Stimulated activated naive CD4-positive, alpha-beta T cell (primary cell): Measurements from ENCODE around the gene NHLH2.

Source experiments
- DNase-seq, 6 experiments: peaks; one replicate each; lab custom pipeline; 2025; lab: John Stamatoyannopoulos, UW

The NHLH2 gene

GRCh38 chr1:115840605-115841460 lies at the start of gene NHLH2:
TSS of gene NHLH2 (minus strand) at chr1:115841126. CDS start at chr1:115838372, 2,754 bp downstream.
- no peak for DNase-seq

GRCh38 chr1:115890580-115890979 lies 49.7 kb upstream of the NHLH2 start:
- DNase-seq = no peak

- no peak for DNase-seq
These were observed 48.0 kb upstream of the NHLH2 start for GRCh38 chr1:115888976-115889375.

GRCh38 chr1:115882913-115883902 lies 42.3 kb upstream of the NHLH2 start:
- DNase-seq = no peak

GRCh38 chr1:115880981-115881672 lies 40.2 kb upstream of the NHLH2 start:
- DNase-seq = no peak

- DNase-seq = no peak
These were observed 39.1 kb upstream of the NHLH2 start for GRCh38 chr1:115879977-115880376.

GRCh38 chr1:115877511-115877910 lies 36.6 kb upstream of the NHLH2 start:
- no peak for DNase-seq

- DNase-seq = no peak
These were observed 34.0 kb upstream of the NHLH2 start for GRCh38 chr1:115874904-115875303.

- no peak for DNase-seq
These were observed 33.6 kb upstream of the NHLH2 start for GRCh38 chr1:115874497-115874896.

GRCh38 chr1:115873184-115873583 lies 32.3 kb upstream of the NHLH2 start:
- no peak for DNase-seq

- no peak for DNase-seq
These were observed 28.1 kb upstream of the NHLH2 start for GRCh38 chr1:115869064-115869463.

- no peak for DNase-seq
These were observed 26.3 kb upstream of the NHLH2 start for GRCh38 chr1:115867216-115867615.

GRCh38 chr1:115865704-115866380 lies 24.9 kb upstream of the NHLH2 start:
- no peak for DNase-seq

- DNase-seq = no peak
These were observed 21.5 kb upstream of the NHLH2 start for GRCh38 chr1:115862403-115862802.

GRCh38 chr1:115854005-115854404 lies 13.1 kb upstream of the NHLH2 start:
- no peak for DNase-seq

- no peak for DNase-seq
These were observed 10.0 kb upstream of the NHLH2 start for GRCh38 chr1:115850937-115851336.

- no peak for DNase-seq
These were observed 6.9 kb upstream of the NHLH2 start for GRCh38 chr1:115847787-115848186.

- DNase-seq = no peak
These were observed 2.0 kb upstream of the NHLH2 start for GRCh38 chr1:115842948-115843347.

- no peak for DNase-seq
These were observed 1.2 kb downstream of the NHLH2 start for GRCh38 chr1:115839679-115840237.

GRCh38 chr1:115839029-115839678 lies 1.8 kb downstream of the NHLH2 start:
- no peak for DNase-seq
